GM18870 (cell line): Measurements from ENCODE around the gene PLAGL2.
"Not testable (repeated sequence)": the region's sequence is repeated elsewhere in the genome, so short reads cannot be mapped to it uniquely, and the experiment has no call there.

Experiments
- ATAC-seq: cut with Tn5 transposase; IDR thresholded peaks from one replicate; pipeline ENCODE4 v1.9.1; 2021; ENCODE audit warnings: moderate library complexity; ENCODE audit not compliant: unreplicated experiment

The PLAGL2 gene

DNA sequence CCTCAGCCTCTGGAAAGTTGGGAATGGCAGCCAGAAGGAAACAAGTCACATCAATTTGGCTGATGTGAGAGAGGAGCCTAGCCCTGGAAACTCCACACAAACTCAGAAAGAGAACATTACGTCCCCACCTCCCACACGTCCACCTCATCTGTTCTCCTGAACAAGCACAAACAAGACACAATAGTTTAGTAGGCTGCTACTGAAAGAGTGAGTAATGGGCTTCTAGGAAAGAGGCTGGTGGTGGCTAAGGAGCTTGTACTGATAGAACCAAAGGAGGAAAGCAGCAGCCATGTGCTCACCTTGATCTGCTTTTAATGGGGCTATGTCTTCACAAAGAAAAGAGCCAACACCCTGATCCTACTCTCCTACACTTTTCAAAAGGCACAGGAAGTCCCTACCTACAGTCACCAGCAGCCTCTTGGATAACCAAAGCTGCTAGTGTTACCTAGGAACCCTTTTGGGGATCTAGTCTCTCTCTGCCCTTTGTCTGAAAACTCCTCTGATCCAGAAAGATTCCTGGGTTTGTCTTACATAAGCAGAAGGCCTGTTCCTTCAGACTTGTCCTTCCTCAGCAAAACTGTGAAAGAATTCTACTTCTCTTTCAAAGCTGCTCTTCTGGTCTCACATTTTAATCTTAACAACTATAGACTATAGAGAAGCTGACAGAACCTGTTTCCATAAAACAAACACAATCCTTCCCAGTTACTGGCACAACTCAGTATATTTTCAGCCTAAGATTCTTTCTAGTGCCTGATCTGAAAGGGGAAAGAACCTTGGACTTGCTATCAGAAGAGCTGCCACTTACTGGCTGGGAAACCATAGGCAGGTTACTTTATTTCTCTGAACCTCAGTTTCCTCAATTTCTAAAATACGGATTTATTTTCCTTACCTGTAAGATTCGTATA is 3.1 kb downstream of the PLAGL2 start:
- no peak for ATAC-seq

DNA sequence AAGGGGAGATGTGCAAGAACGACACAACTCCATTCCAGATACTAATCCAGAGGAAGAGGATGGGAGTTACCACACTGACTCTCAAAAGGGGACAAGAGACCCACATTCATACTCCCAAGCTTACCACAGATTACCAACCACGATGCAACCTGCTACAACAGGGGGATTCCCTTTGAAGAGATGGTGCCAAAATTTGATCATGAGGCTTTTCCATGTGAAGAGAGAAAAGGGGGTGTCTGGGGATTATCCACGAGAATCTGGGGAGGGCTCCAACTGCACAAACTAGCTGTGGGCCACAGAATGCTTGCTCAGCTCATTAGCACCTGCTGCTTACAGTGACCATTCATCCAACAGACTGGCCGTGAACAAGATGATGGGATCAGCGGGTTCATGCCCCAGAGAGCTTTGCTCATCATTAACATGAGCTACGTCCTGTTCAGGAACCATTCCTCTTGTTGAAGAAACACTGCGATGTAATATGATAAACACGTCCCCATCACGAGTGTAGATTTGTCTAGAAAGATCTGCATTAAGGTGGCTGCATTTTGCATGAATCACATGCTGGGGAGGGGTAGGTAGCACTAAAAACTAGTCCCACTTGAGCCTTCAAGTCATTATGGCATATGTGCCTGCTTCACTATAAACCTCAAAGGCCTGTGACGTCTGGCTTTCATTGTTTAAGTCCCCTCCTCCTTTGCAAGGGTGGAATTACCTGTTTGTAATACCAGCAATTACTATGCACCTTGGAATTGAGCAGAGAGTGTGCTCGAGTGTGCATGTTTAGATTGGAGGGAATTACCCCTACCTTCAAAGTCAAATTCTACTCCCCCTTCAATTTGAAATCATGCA is 4.0 kb downstream of the PLAGL2 start:
- ATAC-seq = no peak

DNA sequence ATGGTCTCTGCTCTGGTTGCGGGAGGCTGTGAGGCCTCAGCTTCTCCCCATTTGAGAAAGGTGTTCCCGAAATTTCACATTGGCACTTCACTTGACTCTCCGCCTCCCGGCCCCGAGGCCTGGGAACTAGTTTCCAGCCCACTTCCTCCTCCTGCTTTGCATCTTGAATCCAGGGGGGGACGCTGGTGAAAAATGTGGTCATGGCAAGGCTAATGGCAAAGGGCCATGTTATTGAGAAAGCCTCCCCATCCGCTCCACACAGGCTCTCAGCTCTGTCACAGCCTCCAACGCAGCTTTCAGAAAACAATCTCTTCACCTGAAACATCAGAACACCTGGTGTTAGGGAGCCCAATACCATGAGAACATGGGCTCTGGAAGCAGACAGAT is 5.6 kb downstream of the PLAGL2 start:
- no peak for ATAC-seq

- no peak for ATAC-seq
Observed at GRCh38 chr20:32201296-32201976, 6.1 kb downstream of the PLAGL2 start.

DNA sequence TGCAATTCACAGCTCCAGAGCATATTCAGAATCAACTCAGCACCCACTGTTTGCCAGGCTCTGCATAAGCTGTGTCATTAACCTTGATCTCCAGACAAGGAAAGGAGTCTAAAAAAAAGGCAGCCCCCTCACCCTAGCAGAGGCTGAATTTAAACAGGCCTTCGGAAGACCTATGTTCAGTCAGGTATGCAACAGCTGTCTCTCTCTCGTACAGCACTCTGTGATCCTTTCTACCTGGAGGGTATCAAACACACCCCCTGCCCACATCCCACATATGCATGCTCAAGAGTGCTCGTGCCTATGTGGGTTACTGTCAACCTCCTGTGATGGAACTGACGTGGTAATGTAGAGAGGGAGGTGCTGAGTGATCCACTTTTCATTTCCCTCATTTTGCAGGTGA is 8.5 kb downstream of the PLAGL2 start:
- ATAC-seq = no peak

GRCh38 chr20:32197136-32197535 is 10.4 kb downstream of the PLAGL2 start:
- ATAC-seq = not testable (repeated sequence)

DNA sequence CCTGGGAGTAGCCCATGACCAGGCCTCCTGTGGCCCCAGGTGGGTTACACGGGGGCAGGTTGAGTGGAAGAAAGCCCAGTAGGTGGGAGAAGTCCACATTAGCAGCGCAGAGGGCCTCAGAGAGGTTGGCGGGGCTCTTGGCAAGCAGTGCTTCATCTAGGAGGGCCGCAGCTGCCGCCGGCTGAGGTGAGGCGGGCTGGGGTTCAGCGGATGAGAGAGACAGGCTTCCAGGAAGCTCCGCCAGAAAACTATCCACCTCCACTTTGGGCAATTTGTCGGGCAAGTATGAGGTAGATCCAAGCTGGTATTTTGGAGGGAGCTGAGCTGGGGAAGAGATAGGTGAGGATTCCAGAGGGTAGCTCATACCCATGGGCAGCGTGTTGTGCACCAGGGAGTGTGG is 10.9 kb downstream of the PLAGL2 start:
- not testable (repeated sequence) for ATAC-seq

DNA sequence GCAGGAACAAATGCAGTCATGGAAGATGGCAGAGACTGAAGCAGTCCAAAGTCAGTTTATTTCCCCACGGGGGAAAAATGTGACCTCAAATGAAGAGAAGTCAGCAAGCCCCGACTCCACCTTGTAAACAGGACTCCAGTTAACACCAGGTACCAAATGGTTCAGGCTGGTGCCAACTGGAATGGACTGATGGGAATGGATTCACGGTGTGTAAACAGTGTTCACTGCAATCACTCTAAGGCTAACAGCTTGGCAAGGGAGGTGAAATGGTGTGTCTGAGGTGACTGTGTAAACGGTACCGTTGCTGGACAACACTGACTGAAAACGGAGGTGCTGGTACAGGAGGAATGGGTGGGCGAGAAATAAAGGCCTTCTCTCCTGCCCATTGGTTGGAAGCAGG is 12.0 kb downstream of the PLAGL2 start:
- no peak for ATAC-seq

DNA sequence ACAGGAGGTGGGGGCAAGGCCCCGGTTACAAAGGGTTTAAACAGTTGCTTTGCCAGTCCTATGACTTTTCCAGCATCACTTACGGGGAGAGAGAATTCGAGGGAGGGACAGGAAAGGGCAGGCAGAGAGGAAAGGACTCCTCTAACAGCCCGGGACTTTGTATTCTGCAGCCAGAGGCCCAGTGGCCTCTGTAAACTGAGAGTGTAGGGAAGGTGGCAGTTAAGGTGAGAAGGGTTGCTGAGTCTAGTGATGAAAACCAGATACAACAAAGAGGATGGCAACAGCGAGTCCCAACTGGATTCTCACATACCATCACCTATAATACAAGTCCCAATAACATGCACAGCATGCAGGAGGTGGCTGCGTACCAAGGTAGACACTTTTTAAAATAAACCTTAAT is 13.5 kb downstream of the PLAGL2 start:
- ATAC-seq = no peak

DNA sequence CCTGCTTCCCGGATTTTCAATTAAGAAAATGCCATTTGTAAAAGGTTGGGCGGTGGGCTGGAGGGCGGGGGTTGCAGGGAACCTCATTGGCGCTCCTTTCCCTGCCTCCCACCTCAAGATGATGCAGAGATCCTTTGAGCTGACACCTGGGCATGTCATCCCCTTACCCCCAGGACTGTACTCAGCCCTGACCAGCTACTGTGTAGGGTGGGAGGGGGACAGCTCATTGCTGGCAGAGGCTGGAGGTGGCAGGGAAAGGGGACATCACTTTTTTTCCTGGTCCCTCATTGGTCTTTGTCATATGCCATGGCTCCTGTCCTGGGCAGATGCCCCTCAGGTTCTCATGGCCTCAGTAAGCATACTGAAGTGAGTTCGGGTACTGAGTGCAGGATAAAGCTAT is 14.2 kb downstream of the PLAGL2 start:
- not testable (repeated sequence) for ATAC-seq

GRCh38 chr20:32192698-32193097 is 14.8 kb downstream of the PLAGL2 start:
- ATAC-seq = no peak

DNA sequence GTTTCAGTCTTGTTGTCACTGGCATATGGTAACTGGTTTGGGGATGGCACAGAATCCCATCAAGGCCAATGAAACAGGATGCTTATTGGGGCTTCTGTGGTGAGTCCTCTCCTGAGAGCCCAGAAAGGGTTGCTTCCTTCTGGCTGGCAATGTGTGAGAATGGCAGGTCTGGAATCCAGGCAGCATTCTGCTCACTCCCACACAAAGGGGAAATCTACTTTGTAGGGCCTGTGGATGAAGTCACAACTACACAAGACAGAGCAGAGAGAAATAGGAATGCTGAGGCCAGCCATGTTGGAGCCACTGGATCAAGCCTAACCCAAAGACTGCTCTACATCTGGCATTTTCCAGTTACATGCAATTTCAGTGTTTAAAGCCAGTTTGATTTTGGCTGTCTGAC is 15.7 kb downstream of the PLAGL2 start:
- no peak for ATAC-seq

DNA sequence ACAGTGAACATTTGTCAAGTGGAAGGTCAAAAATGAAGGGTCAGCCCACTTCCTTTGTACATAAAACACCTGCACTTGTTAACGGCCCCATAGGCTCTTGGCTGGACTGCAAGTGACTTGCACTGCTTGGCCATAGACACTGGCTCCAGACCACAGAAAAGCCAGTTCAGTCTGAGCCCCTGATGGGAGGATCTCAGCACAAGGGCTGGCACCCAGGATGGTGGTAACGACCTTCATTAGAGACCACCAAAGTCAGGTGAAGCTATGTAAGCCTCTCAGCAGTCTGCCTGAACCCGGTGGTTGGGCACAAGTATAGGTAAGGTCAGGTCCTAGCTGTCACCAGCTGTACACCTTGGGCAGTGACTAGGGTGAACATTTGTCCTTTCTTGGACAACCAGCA is 16.1 kb downstream of the PLAGL2 start:
- ATAC-seq = no peak

DNA sequence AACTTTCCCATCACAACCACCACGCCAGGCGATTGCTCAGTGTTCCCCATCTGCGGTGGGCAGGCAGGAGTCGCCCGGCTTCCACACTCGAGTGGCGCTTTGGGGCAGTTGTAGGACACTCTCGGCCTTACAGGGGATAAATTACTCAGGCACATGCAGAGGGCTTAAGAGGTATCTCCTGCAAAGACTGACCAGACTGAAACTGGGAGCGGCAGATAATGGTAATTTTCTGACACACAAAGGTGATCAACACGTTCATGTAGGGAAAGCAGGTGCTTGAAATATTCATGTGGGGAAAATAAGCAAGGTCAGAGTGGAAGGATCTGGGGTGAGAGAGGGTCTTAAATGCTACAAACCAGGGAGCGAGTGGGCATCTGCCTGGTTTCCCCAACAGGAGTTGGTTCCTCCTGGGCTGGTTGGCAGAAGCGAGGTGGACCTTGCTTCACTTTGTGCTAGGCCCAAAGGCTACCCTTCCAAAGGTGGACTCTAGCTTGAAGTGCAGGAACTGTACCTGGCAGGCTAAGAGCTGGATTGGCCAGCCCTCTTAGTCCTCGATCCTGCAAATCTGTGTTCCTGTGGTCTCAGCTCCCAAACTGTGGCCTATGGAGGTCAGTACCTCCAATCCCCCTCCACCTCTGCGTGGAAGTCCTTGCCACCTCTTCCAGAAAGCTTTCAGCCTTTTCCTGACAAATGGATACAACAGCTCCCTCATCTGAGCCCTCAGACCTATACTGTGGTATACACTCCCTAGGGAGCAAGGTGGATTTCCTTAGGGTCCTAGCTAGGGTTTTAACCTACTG is 16.7 kb downstream of the PLAGL2 start:
- no peak for ATAC-seq

DNA sequence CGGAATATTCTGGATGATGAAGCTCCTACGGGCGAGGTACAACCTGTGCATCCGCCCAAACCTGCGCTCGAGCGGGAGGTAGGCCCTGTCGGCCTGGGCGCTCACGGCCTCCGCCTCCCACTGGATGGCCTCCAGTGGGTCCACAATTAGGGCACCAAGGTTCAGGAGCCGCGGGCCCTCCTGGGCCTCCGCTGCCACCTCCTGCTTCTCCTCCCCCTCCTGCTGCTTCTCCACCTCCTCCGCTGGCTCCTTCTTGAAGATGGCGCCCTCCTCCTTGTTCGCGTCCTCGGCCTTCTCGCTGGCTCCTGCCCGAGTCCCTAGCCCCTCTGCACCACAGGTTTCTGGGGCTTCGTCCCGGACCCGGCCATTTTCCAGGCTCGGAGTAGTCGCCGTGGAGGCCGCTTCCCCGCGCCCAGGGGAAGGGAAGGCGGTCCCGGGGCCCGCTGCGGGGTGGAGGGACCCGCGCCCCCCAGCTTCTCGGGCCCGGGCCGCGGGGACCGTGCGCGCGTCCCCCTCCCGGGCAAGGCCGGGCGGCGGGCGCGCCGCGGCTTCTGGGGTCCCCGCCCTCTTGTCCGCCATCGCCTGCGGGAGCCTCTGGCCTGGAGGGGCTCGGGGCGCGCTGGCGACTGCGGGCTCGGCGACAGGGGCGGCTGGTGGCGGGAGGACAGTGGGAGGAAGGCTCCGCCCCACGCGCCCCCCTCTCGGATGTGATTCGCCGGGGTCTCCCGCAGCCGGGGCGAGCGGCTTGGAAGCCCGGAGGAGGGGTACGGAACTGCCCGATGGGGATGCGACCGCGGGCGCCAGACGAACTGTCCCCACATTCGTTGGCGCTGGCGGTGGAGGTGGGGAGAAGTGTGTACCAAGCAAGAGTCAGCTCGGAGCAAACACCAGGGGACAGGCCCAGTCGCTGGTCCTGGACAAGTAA is 17.6 kb downstream of the PLAGL2 start:
- no peak for ATAC-seq

DNA sequence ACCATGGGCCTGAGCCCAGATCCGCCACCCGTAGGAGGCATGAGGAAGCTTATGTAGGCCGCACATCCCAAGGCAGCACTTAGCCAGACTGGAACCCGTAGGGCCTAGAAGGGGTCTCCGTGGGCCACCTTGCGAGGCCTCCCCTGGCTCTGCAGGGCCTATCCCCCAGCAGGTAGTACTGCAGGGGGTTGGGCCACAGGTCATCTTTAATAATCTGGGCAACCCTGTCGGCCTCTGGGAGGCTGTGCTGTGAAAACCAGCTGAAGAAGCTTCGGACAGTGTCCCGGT is 18.5 kb downstream of the PLAGL2 start:
- no peak for ATAC-seq

DNA sequence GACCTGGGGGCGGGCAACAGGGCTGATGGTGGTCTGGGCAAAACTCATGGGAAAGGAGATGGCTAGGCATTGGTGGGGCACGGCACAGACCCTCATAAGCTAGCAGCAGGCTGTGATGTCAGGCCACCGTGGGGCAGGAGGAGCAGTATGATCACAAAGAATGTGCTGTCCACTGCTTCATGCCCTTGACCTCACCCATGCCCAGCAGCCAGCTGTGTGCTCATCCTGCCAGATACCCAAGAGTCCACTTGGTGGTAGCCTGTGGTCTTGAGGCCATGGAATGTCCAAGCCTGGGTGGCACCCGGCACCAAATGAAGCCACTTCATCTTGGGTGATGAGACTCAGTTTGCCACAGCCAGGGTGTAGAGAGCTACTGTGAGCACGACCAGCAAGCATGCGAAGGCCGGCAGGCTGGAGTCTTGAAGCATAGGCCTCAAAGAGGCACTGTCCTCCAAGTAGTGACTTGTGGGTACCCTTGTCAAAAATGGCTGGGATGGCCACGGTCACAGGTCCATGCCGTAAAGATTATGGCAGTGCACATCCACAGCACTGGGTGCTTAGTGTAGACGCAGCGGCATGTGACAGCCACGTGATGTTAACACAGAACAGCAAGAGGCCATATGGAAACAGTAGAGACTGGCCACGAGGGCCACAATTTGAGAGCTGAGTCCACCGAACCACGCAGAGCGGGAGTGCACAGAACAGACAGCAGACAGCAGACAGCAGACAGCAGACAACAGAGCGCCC is 19.0 kb downstream of the PLAGL2 start:
- ATAC-seq = no peak

DNA sequence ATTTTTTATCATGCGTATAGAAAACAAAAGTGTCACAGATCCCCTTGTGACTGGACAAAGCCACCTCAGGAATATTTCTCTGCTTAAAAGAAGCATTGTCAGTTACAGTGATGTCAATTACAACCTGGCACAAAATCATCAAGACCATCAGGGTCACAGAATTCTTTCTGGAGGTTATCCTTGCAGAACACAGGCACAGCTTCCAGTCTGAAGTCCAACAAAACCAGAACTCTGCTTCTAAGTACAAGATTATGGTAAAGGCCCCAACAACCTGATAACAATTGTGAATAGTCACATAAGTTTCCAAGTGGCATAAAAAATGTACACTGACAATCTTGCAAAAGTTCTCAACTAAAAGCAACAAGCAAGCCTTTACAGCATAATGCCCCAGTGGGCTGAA is 21.0 kb downstream of the PLAGL2 start:
- no peak for ATAC-seq

DNA sequence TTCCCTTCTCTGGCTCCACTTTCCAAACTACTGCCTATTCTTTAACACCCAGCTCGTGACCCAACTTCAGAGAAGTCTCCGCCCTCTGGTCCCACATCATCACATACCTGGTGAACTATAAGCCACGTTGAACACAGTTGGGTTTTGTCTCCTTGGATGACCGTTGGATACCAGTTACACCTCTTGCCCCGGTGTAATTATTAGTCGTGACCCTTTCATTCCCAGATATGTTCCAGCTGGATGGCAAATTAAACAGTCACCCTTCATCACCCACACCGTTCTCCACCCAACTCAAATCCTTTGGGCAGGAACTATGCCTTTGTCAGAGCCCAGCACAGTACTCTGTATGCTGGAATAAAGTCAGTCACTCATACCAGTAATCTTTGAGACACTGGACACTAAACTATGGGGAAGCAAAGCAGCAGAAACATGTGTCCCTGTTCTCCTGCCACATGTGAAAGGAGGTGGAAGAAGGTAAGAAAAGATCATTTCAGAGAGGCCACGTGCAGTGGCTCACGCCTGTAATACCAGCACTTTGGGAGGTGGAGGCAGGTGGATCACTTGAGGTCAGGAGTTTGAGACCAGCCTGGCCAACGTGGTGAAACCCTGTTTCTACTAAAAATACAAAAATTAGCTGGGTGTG is 22.5 kb downstream of the PLAGL2 start:
- ATAC-seq = no peak
